ENCODE measurements around the gene DTX2.
"Not testable (repeated sequence)": the region's sequence is repeated elsewhere in the genome, so short reads cannot be mapped to it uniquely, and the experiment has no call there.

DNA sequence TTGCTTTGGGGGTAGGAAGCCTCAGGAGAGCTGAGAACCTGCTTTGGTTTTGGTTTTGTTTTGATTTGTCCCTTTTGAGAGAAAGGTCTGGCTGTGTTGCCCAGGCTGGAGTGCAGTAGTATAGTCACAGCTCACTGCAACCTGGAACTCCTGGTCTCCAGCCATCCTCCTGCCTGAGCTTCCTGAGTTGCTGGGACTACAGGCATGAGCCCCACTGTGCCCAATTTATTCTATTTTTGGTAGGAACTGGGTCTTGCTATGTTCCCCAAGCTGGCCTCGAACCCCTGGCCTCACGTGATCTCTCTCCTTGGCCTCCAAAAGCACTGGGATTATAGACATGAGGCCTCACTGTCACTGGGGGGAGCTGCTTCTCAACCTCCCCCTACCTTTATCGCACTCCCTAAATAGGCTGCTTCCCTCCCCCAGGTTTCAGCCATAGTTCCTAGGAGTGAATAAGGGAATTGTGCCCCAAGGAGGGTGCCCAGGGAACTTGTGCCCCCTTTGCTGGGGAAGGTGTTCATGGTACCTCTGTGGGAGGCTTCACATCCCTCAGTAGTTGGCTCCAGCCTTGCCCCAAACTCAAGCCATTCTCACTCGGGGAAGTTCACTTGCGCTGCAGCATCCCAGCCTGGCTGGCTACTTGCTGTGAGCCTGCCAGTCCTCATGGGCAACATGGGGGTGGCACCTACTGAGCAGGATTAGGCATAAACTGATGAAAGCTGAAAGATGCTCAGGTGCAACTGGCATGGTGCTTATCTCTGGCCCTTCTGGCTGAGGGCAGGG is 18.7 kb upstream of the DTX2 start:
- TF ChIP-seq, protein P1, sequence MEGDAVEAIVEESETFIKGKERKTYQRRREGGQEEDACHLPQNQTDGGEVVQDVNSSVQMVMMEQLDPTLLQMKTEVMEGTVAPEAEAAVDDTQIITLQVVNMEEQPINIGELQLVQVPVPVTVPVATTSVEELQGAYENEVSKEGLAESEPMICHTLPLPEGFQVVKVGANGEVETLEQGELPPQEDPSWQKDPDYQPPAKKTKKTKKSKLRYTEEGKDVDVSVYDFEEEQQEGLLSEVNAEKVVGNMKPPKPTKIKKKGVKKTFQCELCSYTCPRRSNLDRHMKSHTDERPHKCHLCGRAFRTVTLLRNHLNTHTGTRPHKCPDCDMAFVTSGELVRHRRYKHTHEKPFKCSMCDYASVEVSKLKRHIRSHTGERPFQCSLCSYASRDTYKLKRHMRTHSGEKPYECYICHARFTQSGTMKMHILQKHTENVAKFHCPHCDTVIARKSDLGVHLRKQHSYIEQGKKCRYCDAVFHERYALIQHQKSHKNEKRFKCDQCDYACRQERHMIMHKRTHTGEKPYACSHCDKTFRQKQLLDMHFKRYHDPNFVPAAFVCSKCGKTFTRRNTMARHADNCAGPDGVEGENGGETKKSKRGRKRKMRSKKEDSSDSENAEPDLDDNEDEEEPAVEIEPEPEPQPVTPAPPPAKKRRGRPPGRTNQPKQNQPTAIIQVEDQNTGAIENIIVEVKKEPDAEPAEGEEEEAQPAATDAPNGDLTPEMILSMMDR (IDR thresholded peaks at IDR 0.05; ENCODE audit: low read depth, low read length) = not testable (repeated sequence)
- TF ChIP-seq, protein P2, sequence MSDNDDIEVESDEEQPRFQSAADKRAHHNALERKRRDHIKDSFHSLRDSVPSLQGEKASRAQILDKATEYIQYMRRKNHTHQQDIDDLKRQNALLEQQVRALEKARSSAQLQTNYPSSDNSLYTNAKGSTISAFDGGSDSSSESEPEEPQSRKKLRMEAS (IDR thresholded peaks at IDR 0.05; ENCODE audit: low read depth, low read length) = not testable (repeated sequence)
- not testable (repeated sequence) for TF ChIP-seq POLR2A (IDR thresholded peaks at IDR 0.05; ENCODE audit: extremely low read depth, insufficient read length); MYC (IDR thresholded peaks at IDR 0.05; ENCODE audit: low read depth, low read length)
